GM18502 (cell line): ENCODE measurements around the gene CFL1.

ENCODE experiments used
- ATAC-seq: cut with Tn5 transposase; IDR thresholded peaks from one replicate; pipeline ENCODE4 v1.9.1; 2021; ENCODE audit warnings: mild to moderate bottlenecking; ENCODE audit not compliant: unreplicated experiment, poor library complexity

The CFL1 gene

GRCh38 chr11:65888163-65888814 lies 30.3 kb upstream of the CFL1 start, which contains the start of gene FIBP:
TSS of gene FIBP (minus strand) at chr11:65888471. CDS start at chr11:65888418, 53 bp downstream.
- ATAC-seq: peak; percentile 41

DNA sequence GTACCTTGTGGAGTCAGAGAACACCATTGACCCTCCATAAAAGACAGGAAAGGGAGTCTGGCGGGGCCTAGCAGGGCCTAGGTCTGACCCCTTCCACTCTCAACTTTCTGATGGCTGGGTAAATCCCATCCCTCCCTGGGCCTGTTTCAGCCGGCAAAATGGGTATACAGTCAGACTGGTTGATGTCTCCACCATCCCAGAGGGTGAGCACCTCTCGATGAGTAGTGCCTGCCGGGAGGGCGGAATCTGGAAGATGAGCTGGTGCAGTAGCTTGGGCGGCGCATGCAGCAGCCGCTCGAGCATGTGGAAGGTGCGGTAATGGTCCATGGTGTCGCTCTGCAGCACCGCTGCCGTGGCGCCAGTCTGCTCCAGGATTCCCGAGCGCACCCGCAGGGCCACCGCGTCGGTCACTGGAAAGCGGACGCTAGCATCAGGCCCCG lies 29.8 kb upstream of the CFL1 start:
- peak; percentile 5 for ATAC-seq

GRCh38 chr11:65886826-65887722 lies 29.1 kb upstream of the CFL1 start:
- no peak for ATAC-seq

- ATAC-seq: no peak
Observed at GRCh38 chr11:65885808-65886536, 28.0 kb upstream of the CFL1 start.

DNA sequence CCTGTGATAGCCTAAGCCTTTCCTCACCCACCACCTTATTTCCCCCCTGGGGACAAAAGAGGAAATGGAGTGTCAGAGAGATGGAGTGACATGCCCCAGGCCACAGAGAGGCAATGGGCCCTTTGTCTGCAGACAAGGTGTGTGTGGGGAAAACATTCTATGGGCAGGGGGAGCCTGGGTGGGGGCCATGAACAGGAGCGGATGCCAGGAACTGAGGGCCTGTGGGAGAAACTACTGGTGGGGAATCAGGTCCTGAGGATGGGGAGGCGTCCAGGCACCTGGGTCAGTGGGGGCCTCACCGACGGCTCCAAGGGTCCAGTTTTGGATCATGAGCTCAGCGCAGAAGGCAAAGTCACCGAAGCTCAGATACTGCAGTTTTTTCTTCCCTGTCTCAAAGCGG lies 27.3 kb upstream of the CFL1 start:
- ATAC-seq: no peak

GRCh38 chr11:65884716-65885092 lies 26.7 kb upstream of the CFL1 start:
- no peak for ATAC-seq

DNA sequence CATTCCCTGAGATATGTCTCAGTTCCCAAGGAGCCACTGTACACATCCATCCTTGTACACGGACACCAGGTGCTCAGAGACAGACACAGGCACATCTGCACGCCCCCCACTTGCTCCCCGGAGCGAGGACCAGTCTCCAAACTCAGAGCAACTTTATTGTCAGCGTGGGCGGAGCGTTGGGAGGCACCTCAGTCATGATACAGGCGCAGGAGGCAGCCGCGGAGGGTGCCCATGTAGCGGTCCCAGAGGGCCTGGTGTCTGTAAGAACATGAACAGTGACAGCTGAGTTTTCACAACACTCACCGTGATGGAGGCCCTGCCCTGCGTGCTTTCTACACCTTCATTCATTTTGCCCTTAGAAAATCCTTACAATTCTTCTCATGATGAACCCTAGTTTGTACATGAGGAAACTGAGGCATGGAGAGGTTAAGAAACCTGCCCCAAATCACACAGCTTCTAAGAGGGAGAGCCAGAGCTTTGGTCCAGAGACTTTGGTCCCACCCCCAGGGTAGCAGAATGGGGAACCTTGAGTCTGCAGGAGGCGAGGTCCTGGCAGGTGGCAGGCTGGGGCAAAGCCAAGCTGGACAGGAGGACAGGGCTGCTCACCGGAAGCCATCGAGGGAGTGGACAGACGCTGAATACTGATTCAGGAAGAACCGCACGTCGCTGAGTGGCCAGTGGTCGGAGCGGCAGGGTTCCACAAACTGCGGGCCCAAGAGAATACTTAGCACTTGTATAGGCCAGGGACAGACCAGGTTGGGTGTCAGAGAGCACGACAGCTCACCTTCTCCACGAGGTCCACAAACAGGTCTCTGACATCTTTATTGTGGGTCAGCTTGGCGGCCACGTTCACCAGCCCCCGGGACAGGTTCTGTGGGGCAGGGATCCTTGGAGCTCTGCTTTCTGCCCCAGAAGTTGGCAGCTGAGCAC lies 26.1 kb upstream of the CFL1 start:
- ATAC-seq: no peak

DNA sequence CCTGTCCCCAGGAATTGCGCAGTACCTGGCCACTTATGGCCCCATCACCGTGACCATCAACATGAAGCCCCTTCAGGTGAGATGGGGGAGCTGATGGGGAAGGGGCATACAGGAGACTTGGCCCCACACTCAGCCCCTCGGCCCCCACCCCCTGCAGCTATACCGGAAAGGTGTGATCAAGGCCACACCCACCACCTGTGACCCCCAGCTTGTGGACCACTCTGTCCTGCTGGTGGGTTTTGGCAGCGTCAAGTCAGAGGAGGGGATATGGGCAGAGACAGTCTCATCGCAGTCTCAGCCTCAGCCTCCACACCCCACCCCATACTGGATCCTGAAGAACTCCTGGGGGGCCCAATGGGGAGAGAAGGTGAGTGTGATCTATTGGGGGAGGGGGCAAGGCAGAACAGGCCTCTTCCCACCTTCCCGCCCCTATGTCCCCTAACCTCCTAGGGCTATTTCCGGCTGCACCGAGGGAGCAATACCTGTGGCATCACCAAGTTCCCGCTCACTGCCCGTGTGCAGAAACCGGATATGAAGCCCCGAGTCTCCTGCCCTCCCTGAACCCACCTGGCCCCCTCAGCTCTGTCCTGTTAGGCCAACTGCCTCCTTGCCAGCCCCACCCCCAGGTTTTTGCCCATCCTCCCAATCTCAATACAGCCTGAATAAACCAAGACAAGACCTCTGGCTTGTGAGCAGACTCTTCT lies 25.2 kb upstream of the CFL1 start:
- no peak for ATAC-seq

- ATAC-seq: no peak
Observed at GRCh38 chr11:65882120-65883057, 24.4 kb upstream of the CFL1 start.

DNA sequence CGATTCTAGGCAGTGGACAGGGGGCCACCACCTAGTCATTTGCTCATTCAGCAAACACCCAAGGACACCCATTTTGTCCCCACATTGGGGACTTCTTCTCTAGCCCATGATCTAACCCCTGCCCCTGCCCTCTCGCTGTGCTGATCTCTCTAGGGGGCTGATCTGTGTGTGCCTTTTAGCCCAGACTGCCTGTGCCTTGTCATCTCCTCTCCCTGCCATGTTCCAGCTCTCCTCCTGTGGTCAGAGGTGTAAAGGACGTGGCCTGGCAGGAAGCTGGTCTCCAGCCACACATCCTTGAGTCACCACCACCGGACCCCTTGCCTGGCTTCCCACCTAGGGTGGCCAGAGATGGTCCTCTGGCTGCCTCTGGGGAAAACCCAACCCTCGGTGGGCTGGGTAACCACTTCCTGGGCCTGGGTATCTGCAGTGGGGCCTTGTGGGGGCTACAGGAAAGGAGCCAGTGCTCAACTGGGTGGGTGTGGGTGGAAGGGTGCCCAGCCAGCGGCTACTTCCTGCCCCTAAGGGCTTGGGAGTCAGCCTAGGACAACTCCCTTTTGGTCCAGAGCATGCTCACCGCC lies 23.0 kb upstream of the CFL1 start:
- ATAC-seq: no peak

- no peak for ATAC-seq
Observed at GRCh38 chr11:65880027-65880426, 22.0 kb upstream of the CFL1 start.

DNA sequence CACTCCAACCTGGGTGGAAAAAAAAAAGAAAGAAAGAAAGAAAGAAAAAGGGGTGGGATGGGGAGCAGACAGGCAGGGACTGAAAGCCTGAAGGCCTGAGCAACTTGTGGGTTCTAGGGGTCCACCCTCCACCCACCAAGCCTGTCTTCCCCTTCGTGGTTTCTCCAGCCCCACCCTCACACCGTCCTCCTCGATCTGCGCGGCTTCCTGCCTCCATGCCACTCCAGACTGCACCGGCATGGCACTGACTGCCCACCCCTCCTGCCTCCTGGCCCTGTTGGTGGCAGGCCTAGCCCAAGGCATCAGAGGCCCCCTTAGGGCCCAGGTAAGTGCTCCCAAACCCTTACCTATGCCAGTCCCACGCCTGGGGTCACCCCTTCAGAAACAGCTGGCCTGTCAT lies 21.6 kb upstream of the CFL1 start, which contains the start of gene CTSW:
CTSW (plus strand) TSS at position 221 of the 400 bp plus-strand sequence; CDS start at position 239, 18 bp downstream.
- ATAC-seq: no peak

- ATAC-seq: peak; percentile 81
Observed at GRCh38 chr11:65873318-65874156, 15.6 kb upstream of the CFL1 start.

- no peak for ATAC-seq
Observed at GRCh38 chr11:65872586-65873317, 14.8 kb upstream of the CFL1 start, which contains the start of gene EFEMP2. TSS of gene EFEMP2 (minus strand) at chr11:65872800. CDS start at chr11:65872354, 446 bp downstream.

DNA sequence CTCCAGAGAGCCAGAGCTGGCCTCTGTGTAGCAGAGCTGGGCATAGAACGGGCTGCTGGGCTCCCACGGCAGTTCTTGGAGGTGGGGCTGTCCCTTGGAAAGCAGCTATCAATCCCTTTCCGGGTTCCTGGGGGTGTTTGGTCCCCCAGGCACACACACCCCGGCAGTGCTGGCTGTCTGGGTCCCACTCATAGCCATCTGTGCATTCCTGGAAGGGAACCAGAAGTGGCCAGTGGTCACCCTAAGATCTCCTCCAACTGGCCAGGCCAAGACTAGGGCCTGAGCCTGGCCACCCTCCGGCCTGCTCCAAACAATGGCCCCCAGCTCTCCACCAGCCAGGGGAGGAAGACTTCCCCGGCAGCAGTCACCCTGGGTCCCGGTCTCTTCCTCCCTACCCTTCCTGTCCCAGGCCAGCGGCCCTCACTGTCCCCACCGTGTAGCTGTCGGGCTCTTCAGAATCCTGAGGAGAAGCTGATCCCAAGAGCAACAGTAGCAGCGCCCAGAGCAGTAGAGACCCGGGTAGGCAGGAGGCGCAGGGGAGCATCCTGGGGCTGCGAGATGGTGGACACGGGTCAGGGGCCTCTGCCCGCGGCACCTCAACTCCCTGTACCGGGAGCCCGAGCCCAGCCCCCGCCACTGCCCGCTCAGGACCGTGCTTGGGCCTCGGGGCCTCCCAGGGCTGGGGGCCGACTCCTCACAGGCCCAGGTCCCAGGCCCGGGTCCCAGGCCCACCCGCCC lies 14.0 kb upstream of the CFL1 start:
- no peak for ATAC-seq
